DND-41 (cell line): ENCODE data around the gene INF2.
A peak's percentile ranks its signal among the peaks of the same experiment; 100 is the strongest.

Experiments
- ATAC-seq: fragments of 200-7000 bp; cut with Tn5 transposase; 3 replicates; pipeline ENCODE4 v1.9.1; 2021; ENCODE audit warnings: low read depth; ENCODE audit not compliant: insufficient read depth
- DNase-seq: peaks from one replicate; pipeline ENCODE4 v3.0.0-alpha.2; 2020
- H2AFZ ChIP-seq: 2 replicates; pipeline ENCODE4 v1.6.0; 2012; ENCODE audit warnings: low read depth, low read length
- H3K27ac ChIP-seq: 2 replicates; pipeline ENCODE4 v1.5.1; 2012; ENCODE audit warnings: low read length, inconsistent platforms
- H3K27me3 ChIP-seq: fragments of 200-600 bp; sonication (generic); 2 replicates; pipeline ENCODE4 v1.6.0; 2012; ENCODE audit warnings: low read length, mild to moderate bottlenecking, inconsistent platforms; ENCODE audit not compliant: insufficient read depth, poor library complexity
- H3K36me3 ChIP-seq: 2 replicates; pipeline ENCODE4 v1.5.1; 2012; ENCODE audit warnings: low read length, inconsistent platforms; ENCODE audit not compliant: insufficient read depth
- H3K4me1 ChIP-seq: 2 replicates; pipeline ENCODE4 v1.5.1; 2012; ENCODE audit warnings: mild to moderate bottlenecking, low read length; ENCODE audit not compliant: insufficient read depth
- H3K4me2 ChIP-seq: 2 replicates; pipeline ENCODE4 v1.6.0; 2012; ENCODE audit warnings: mild to moderate bottlenecking, moderate library complexity, low read length, inconsistent platforms; ENCODE audit not compliant: insufficient read depth
- H3K4me3 ChIP-seq, 2 experiments: fragments of 200-600 bp in 1 of 2; shearing (Covaris generic) in 1 of 2; 2 replicates each; pipeline ENCODE4 v1.5.1; 2012 to 2016; ENCODE audit warnings: inconsistent platforms in 2 of 2, low read length in 2 of 2, mild to moderate bottlenecking in 2 of 2, low read depth in 1 of 2, moderate library complexity in 1 of 2
- H3K79me2 ChIP-seq: 2 replicates; pipeline ENCODE4 v1.6.0; 2012; ENCODE audit warnings: low read length, inconsistent platforms; ENCODE audit not compliant: insufficient read depth
- H3K9ac ChIP-seq: 2 replicates; pipeline ENCODE4 v1.6.0; 2012; ENCODE audit warnings: low read depth, mild to moderate bottlenecking, inconsistent platforms, low read length, moderate library complexity
- H3K9me3 ChIP-seq: 2 replicates; pipeline ENCODE4 v1.5.1; 2012; ENCODE audit warnings: low read length, moderate library complexity, mild to moderate bottlenecking, inconsistent platforms; ENCODE audit not compliant: insufficient read depth, severe bottlenecking
- H4K20me1 ChIP-seq: 2 replicates; pipeline ENCODE4 v1.6.0; 2012; ENCODE audit warnings: low read length; ENCODE audit not compliant: insufficient read depth
- EZH2 ChIP-seq: IDR thresholded peaks from 3 replicates; pipeline ENCODE4 v1.6.1; 2012; ENCODE audit warnings: borderline replicate concordance, low read depth, mild to moderate bottlenecking, moderate library complexity, low read length, inconsistent platforms; ENCODE audit not compliant: severe bottlenecking
- TF ChIP-seq, protein P1 (sequence below): IDR thresholded peaks from 2 replicates; pipeline ENCODE4 v1.5.1; 2012; ENCODE audit warnings: borderline replicate concordance, low read length, moderate library complexity, mild to moderate bottlenecking; ENCODE audit not compliant: poor library complexity, severe bottlenecking; ENCODE audit errors: extremely low read depth

Gene INF2

DNA sequence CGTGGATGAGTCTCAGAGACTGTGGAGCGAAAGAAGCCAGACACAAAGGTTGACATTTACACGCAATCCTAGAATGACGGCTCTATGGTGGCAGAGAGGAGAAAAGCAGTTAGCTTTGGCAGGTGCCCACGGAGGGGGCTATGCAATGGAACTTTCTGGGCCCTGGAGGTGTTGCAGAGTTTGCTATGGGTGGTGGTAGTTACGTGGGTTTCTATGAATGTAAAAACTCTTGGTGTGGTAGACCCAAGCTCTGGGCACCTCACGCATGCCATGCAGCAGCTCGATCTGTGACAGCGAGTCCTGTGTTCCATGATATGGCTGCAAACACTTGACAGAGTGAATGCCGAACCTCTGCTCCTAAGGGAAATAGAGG, 5.0 kb upstream of the INF2 start:
- no peaks in the 10 kb centered on the region for H3K9me3 ChIP-seq
- no peak overlapping the region for H2AFZ ChIP-seq
- H3K36me3 ChIP-seq, result no peaks in the 10 kb centered on the region
- H3K9ac ChIP-seq, result no peak overlapping the region
- H4K20me1 ChIP-seq, result no peaks in the 10 kb centered on the region
- DNase-seq, result no peak
- no peaks in the 10 kb centered on the region for H3K79me2 ChIP-seq
- no peak overlapping the region for H3K4me3 ChIP-seq
- TF ChIP-seq EZH2, result no peak
- TF ChIP-seq, protein P1, sequence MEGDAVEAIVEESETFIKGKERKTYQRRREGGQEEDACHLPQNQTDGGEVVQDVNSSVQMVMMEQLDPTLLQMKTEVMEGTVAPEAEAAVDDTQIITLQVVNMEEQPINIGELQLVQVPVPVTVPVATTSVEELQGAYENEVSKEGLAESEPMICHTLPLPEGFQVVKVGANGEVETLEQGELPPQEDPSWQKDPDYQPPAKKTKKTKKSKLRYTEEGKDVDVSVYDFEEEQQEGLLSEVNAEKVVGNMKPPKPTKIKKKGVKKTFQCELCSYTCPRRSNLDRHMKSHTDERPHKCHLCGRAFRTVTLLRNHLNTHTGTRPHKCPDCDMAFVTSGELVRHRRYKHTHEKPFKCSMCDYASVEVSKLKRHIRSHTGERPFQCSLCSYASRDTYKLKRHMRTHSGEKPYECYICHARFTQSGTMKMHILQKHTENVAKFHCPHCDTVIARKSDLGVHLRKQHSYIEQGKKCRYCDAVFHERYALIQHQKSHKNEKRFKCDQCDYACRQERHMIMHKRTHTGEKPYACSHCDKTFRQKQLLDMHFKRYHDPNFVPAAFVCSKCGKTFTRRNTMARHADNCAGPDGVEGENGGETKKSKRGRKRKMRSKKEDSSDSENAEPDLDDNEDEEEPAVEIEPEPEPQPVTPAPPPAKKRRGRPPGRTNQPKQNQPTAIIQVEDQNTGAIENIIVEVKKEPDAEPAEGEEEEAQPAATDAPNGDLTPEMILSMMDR, result no peak
- no peak overlapping the region for H3K27ac ChIP-seq
- H3K27me3 ChIP-seq, result no peaks in the 10 kb centered on the region
- no peak for ATAC-seq
- H3K4me1 ChIP-seq, result peaks cover 22% of the 10 kb centered on the region
- no peak overlapping the region for H3K4me2 ChIP-seq

DNA sequence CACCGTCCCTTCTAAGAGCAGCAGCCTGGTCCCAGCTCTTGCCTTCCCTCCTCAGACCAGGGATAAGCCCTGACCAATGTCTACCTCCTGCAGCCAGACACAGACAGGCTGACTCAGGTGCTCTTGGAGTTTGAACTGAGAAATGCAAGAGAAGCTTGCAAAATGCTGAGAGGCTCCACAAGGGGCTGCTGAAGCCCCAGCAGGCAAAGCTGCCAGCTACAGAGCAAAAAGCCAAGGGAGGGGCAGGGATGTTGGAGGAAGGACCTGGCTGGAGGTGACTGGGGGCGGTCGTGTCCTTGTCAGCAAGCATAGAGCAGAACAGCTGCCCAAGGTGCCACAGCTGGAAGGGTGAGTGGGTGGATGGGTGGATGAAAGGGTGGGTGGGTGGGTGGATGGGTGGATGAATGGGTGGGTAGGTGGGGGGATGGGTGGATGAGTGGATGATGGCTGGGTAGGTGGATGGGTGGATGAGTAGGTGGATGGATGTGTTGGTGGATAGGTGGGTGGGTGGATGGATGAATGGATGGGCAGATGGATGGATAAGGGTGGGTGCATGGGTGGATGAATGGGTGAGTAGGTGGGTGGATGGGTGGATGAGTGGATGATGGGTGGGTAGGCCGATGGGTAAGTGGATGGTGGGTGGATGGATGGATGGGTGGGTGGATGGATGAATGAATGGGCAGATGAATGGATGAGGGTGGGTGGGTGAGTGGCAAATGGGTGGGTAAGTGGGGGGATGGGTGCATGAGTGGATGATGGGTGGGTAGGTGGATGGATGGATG, 4.0 kb upstream of the INF2 start:
- no peak overlapping the region for H3K4me3 ChIP-seq
- TF ChIP-seq, protein P1, result peak; percentile 17
- TF ChIP-seq EZH2, result no peak
- ATAC-seq (no peak), DNase-seq (no peak)
- no peak overlapping the region for H2AFZ ChIP-seq
- no peak overlapping the region for H3K9ac ChIP-seq
- H3K27me3 ChIP-seq, result no peaks in the 10 kb centered on the region
- H4K20me1 ChIP-seq, result peaks cover 3% of the 10 kb centered on the region
- no peaks in the 10 kb centered on the region; the same call in 1 of the 2 replicates for H3K36me3 ChIP-seq
- no peak overlapping the region for H3K27ac ChIP-seq
- H3K9me3 ChIP-seq, result no peaks in the 10 kb centered on the region
- H3K79me2 ChIP-seq, result peaks cover 9% of the 10 kb centered on the region
- no peak overlapping the region for H3K4me2 ChIP-seq
- H3K4me1 ChIP-seq, result peaks cover 27% of the 10 kb centered on the region

DNA sequence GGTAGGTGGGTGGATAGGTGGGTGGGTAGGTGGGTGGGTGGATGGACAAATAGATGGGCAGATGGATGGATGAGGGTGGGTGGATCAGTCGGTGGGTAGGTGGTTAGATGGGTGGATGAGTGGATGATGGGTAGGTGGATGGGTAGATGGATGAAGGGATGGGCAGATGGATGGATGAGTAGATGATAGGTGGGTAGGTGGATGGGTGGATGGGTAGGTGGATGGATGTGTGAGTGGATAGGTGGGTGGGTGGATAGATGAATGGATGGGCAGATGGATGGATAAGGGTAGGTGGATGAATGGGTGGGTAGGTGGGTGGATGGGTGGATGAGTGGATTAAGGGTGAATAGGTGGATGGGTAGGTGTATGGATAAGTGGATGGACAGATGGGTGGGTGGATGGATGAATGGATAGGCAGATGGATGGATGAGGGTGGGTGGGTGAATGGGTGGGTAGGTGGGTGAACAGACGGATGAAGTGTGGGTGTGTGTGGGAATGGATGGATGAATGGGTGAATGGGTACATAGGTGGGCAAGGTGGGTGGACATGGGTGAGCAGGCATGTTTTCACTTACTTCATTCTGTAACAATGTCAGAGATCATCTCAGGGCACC, 3.3 kb upstream of the INF2 start:
- peaks cover 9% of the 10 kb centered on the region for H4K20me1 ChIP-seq

More for the DNA sequence above, 3.3 kb upstream of the INF2 start:
- H3K36me3 ChIP-seq, result peaks cover 2% of the 10 kb centered on the region
- H2AFZ ChIP-seq, result no peak overlapping the region
- H3K27ac ChIP-seq, result no peak overlapping the region
- H3K27me3 ChIP-seq, result no peaks in the 10 kb centered on the region
- H3K4me3 ChIP-seq, result no peak overlapping the region
- no peak overlapping the region for H3K9ac ChIP-seq
- H3K79me2 ChIP-seq, result peaks cover 16% of the 10 kb centered on the region
- ATAC-seq, result no peak
- H3K9me3 ChIP-seq, result no peaks in the 10 kb centered on the region
- no peak overlapping the region for H3K4me2 ChIP-seq
- peaks cover 34% of the 10 kb centered on the region for H3K4me1 ChIP-seq
- TF ChIP-seq, protein P1, result no peak
- no peak for TF ChIP-seq EZH2
- no peak for DNase-seq
